K562 (cell line): ENCODE results near the gene GEMIN7. TPM values are rescaled to one million over a fixed set of nuclear protein-coding genes. Genes with fewer than 3 reads are reported as not detected.
A peak's percentile ranks its signal among the peaks of the same experiment; 100 is the strongest.

Source experiments
- ATAC-seq: fragments of 200-7000 bp; cut with Tn5 transposase; 3 replicates; pipeline ENCODE4 v1.9.1; 2020; ENCODE audit warnings: moderate library complexity
- BruUV-seq: library from RNA; stranded (reverse); fragments of 400-500 nt; replicated peaks from 2 replicates; lab custom pipeline; 2021; lab: Mats Ljungman, UMichigan
- CTCF ChIA-PET: fragments of 300-600 bp; formaldehyde crosslinking; extraction: SDS; loops from one replicate; lab custom pipeline; 2021; ENCODE audit warnings: low intra/inter-chr PET ratio; lab: Yijun Ruan, JAX
- POLR2A ChIA-PET: fragments of 300-600, 350-650 bp; sonication (Branson Sonifier 250); formaldehyde crosslinking; extraction: SDS; loops from one replicate; lab custom pipeline; 2021; ENCODE audit warnings: antibody characterized with exemption, inconsistent platforms; lab: Yijun Ruan, JAX
- DNase-seq, 4 experiments: peaks; one replicate each; pipeline versions ENCODE4 v3.0.0 to v3.0.0-alpha.2; 2011 to 2018; ENCODE audit warnings: low spot score in 3 of 4, mixed read lengths in 3 of 4; ENCODE audit errors: extremely low read depth in 1 of 4
- FAIRE-seq: peaks from 2 replicates; lab custom pipeline; 2011; peaks lifted over from hg19 to GRCh38; lab: Jason Lieb, UNC
- H2AFZ ChIP-seq: 2 replicates; pipeline ENCODE4 v1.6.0; 2011; ENCODE audit warnings: low read depth, low read length, control low read depth, inconsistent platforms
- H3K27ac ChIP-seq: fragments of 200-600 bp; 3 replicates; pipeline ENCODE4 v1.8.0; 2011; ENCODE audit warnings: low read depth, mild to moderate bottlenecking, control low read depth, inconsistent platforms, low read length, moderate library complexity, mixed read lengths; ENCODE audit errors: extremely low read depth
- H3K27me3 ChIP-seq, 2 experiments: fragments of 300-600 bp in 1 of 2; 2 replicates in 1 of 2; 3 replicates in 1 of 2; pipeline versions ENCODE4 v1.6.0 to v1.8.0; 2011; ENCODE audit warnings: inconsistent platforms in 2 of 2, low read length in 2 of 2, mild to moderate bottlenecking in 1 of 2, mixed read lengths in 1 of 2, moderate library complexity in 1 of 2; ENCODE audit not compliant: control insufficient read depth in 2 of 2, insufficient read depth in 2 of 2
- H3K36me3 ChIP-seq: fragments of 300-600 bp; 3 replicates; pipeline ENCODE4 v1.8.0; 2011; ENCODE audit warnings: mild to moderate bottlenecking, low read length, inconsistent platforms; ENCODE audit not compliant: control insufficient read depth, insufficient read depth
- H3K4me1 ChIP-seq, 2 experiments: fragments of 200-600 bp in 1 of 2; replicated peaks in 1 of 2; 2 replicates in 1 of 2; 3 replicates in 1 of 2; pipeline versions ENCODE4 v1.5.1 to v1.8.0; 2011; ENCODE audit warnings: inconsistent platforms in 2 of 2, low read length in 2 of 2, mild to moderate bottlenecking in 1 of 2, mixed read lengths in 1 of 2, moderate library complexity in 1 of 2; ENCODE audit not compliant: control insufficient read depth in 2 of 2, insufficient read depth in 2 of 2
- H3K4me2 ChIP-seq: 2 replicates; pipeline ENCODE4 v1.6.1; 2011; ENCODE audit warnings: low read length, control low read depth, inconsistent platforms, mixed read lengths; ENCODE audit not compliant: insufficient read depth
- H3K4me3 ChIP-seq: fragments of 200-600 bp; sonication (generic), shearing (Covaris generic); 2 replicates; pipeline ENCODE4 v1.5.1; 2016; ENCODE audit warnings: control low read depth, inconsistent platforms
- H3K79me2 ChIP-seq: fragments of 200-600 bp; 3 replicates; pipeline ENCODE4 v1.8.0; 2011; ENCODE audit warnings: low read length, inconsistent platforms; ENCODE audit not compliant: control insufficient read depth, insufficient read depth
- H3K9ac ChIP-seq, 2 experiments: 2 replicates each; pipeline versions ENCODE4 v1.6.0 to v1.6.1; 2011; ENCODE audit warnings: low read depth in 2 of 2, low read length in 2 of 2, control low read depth in 1 of 2, inconsistent platforms in 1 of 2, mild to moderate bottlenecking in 1 of 2, mixed read lengths in 1 of 2; ENCODE audit not compliant: insufficient read depth in 1 of 2
- H3K9me1 ChIP-seq: one replicate; pipeline ENCODE4 v1.6.0; 2011; ENCODE audit warnings: inconsistent platforms, mild to moderate bottlenecking, low read length, moderate library complexity; ENCODE audit not compliant: control insufficient read depth, insufficient read depth
- H3K9me3 ChIP-seq: replicated peaks from 2 replicates; pipeline ENCODE4 v1.5.1; 2011; ENCODE audit warnings: low read depth, low read length, inconsistent platforms; ENCODE audit not compliant: control insufficient read depth, insufficient read depth
- H4K20me1 ChIP-seq: replicated peaks from 2 replicates; pipeline ENCODE4 v1.6.1; 2011; ENCODE audit warnings: low read length, inconsistent platforms, mixed read lengths; ENCODE audit not compliant: control insufficient read depth, insufficient read depth
- ADNP ChIP-seq: fragments of 200-800 bp; sonication (Bioruptor generic); IDR thresholded peaks from 2 replicates; pipeline ENCODE4 v1.6.1; 2016; ENCODE audit warnings: missing genetic modification characterization, missing compliant biosample characterization
- BCOR ChIP-seq: fragments of 450-650 bp; IDR thresholded peaks from 2 replicates; pipeline ENCODE4 v1.6.1; 2016
- POLR2AphosphoS5 ChIP-seq: IDR thresholded peaks from 2 replicates; pipeline ENCODE4 v1.6.1; 2011; ENCODE audit warnings: mild to moderate bottlenecking, low read depth, low read length, moderate library complexity; ENCODE audit not compliant: control insufficient read depth, insufficient read depth
- POLR2G ChIP-seq: fragments of 200-400 bp; formaldehyde crosslinking; IDR thresholded peaks from 2 replicates; pipeline ENCODE4 v1.6.1; 2017; ENCODE audit warnings: low read depth, mild to moderate bottlenecking, antibody characterized with exemption, low read length, moderate library complexity
- RBM25 ChIP-seq: fragments of 200-400 bp; formaldehyde crosslinking; IDR thresholded peaks from 2 replicates; pipeline ENCODE4 v1.6.1; 2018; ENCODE audit warnings: low read length, low read depth, moderate library complexity; ENCODE audit not compliant: severe bottlenecking
- ZFP36 ChIP-seq: fragments of 150-350 bp; IDR thresholded peaks from 2 replicates; pipeline ENCODE4 v1.6.1; 2018; ENCODE audit warnings: low read length, low read depth; ENCODE audit not compliant: partially characterized antibody
- WGBS: fragments of 100-300 bp; shearing (Covaris generic); methylation state at CpG from one replicate; pipeline ENCODE4 v1.1.6; 2016; ENCODE audit warnings: low coverage, mixed read lengths; ENCODE audit not compliant: insufficient coverage; ENCODE audit errors: missing lambda C conversion rate; 5-methylcytosine and 5-hydroxymethylcytosine counted together
- in situ Hi-C: fragments of 300-500 bp; cut with MboI; formaldehyde crosslinking; loops from 4 replicates; pipeline ENCODE4 v1.15.0; 2018; ENCODE audit warnings: inconsistent platforms, mixed read lengths
- intact Hi-C: fragments of 100-400 bp; cut with micrococcal nuclease; formaldehyde crosslinking; loops from 2 replicates; pipeline ENCODE4 v1.14.2; 2022
- polyA plus RNA-seq, 8 experiments: library from polyadenylated mRNA; depleted of rRNA in 4 of 8; stranded (reverse) in 5 of 8; unstranded in 3 of 8; fragments of >200 nt; fragmentation: Nextera tagmentation in 2 of 8; fragmentation: Illumina TruSeq in 1 of 8; extraction: Ambion mirVana in 2 of 8; extraction: Trizol in 1 of 8; gene quantifications; 2 replicates each; pipeline versions ENCODE4 v1.2.1 to v1.2.3, GENCODE V29; 2011 to 2014; ENCODE audit warnings: inconsistent platforms in 1 of 8, missing spikeins in 1 of 8
- total RNA-seq, 7 experiments: library from RNA; depleted of rRNA in 6 of 7; stranded (reverse); fragments of >200 nt in 6 of 7; fragmentation: Illumina TruSeq in 2 of 7; extraction: Trizol in 2 of 7; gene quantifications; 2 replicates each; pipeline versions ENCODE4 v1.2.1 to v1.2.3, GENCODE V29; 2011 to 2021; ENCODE audit warnings: low replicate concordance in 1 of 7

GEMIN7 gene
- total and polyA plus RNA-seq, 9 of the 15 experiments (the other 6 are each of a cell fraction or from before 2014, with no cell fraction given): 23.1 to 124 (median 54.9) TPM

DNA sequence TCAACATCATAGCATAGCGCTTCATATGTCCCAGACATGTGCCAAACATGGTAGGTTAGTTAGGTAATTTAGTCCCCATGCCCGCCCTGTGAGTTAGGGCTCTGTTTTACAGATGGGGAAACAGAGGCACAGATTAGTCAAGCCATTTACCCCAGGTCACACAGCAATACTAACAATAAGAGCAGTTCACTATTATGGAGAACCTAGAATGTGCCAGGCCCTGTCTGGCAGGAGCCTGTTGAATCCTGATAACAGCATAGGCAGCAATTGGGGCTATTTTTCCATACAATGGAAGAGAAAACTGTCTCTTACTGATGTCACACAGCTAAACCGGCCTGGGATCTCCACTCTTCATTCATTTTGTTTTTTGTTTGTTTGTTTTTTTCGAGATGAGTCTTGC is 7.4 kb downstream of the GEMIN7 start:
- POLR2A ChIA-PET: interaction anchor here (0.5 to 1.8 kb wide), 2 partner anchors 12 to 285 kb away, joined by 4 to 5 read pairs; no protein-coding TSS in a partner anchor
- H3K79me2 ChIP-seq: peaks cover 38% of the 10 kb centered on the region
- no peak for FAIRE-seq
- intact Hi-C loops: no loop called here
- peaks cover 0 to 18% of the 10 kb centered on the region in 2 experiments; a peak in 2 of 5 replicates for H3K4me1 ChIP-seq
- CTCF ChIA-PET: no interaction called here
- DNase-seq: no peak
- H3K27me3 ChIP-seq: no peaks in the 10 kb centered on the region
- TF ChIP-seq POLR2AphosphoS5 (no peak), ZFP36 (peak; percentile 35), BCOR (peak; percentile 70; the same call in 1 of the 2 replicates), RBM25 (peak; percentile 50)
- H3K9ac ChIP-seq: no peak overlapping the region
- no peaks in the 10 kb centered on the region for H3K9me3 ChIP-seq
- H3K27ac ChIP-seq: no peak overlapping the region
- H2AFZ ChIP-seq: no peak overlapping the region
- H3K4me2 ChIP-seq: no peak overlapping the region
- 98% methylated on average over 4 of the region's 4 CpGs for WGBS
- no peaks in the 10 kb centered on the region; the same call in none of the 2 replicates for H4K20me1 ChIP-seq
- H3K4me3 ChIP-seq: no peak overlapping the region
- BruUV-seq: no TSS peak
- in situ Hi-C loops: no loop called here
- H3K36me3 ChIP-seq: peaks cover 75% of the 10 kb centered on the region
- no peaks in the 10 kb centered on the region for H3K9me1 ChIP-seq
- ATAC-seq: no peak

DNA sequence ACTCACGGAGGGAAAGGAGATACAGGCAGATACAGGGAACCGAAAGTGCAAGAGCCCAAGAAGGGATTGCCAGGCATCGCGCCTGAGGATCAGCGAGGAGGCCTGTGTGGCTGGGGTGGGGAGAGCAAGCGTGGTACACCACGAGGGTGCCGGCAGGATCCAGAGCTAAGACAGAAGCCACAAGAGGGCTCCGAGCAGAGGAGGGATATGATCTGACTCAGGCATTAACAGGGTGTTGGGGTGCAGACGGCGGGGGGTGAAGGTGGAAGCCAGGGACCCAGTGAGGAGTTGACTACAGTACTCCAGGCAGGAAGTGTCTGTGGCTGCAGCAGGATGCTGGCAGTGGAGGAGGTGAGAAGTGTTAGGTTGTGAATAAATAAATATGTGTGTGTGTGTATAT is 8.5 kb downstream of the GEMIN7 start:
- Histone ChIP-seq H3K27ac (no peak overlapping the region), H3K9me3 (no peaks in the 10 kb centered on the region), H3K4me2 (no peak overlapping the region), H3K9me1 (no peaks in the 10 kb centered on the region), H3K36me3 (peaks cover 70% of the 10 kb centered on the region), H3K79me2 (peaks cover 31% of the 10 kb centered on the region), H3K4me1 (peaks cover 0 to 20% of the 10 kb centered on the region in 2 experiments; a peak in 2 of 5 replicates), H3K9ac (peak overlapping the region in 1 of 2 experiments; percentile 74; a peak in 2 of 4 replicates), H2AFZ (no peak overlapping the region), H4K20me1 (no peaks in the 10 kb centered on the region; the same call in 1 of the 2 replicates), H3K27me3 (no peaks in the 10 kb centered on the region), H3K4me3 (no peak overlapping the region)
- 0 out of 2 replicates have a peak, but pooled peaks have one; percentile 32 for TF ChIP-seq POLR2G
- TF ChIP-seq ADNP (tag): no peak
- 83% methylated on average over 11 of the region's 11 CpGs for WGBS
- no TSS peak for BruUV-seq
- in situ Hi-C loops (no loop called here), intact Hi-C loops (no loop called here)
- POLR2A ChIA-PET: interaction anchor here (0.7 to 1.8 kb wide), 2 partner anchors 11 to 16 kb away, joined by 4 to 5 read pairs; no protein-coding TSS in a partner anchor
- CTCF ChIA-PET: no interaction called here
- FAIRE-seq (no peak), DNase-seq (no peak), ATAC-seq (no peak)
